HEK293T (cell line): Measurements from ENCODE around the gene NUAK1.

Experiments
- CTCF ChIA-PET: fragments of 350-600 bp; formaldehyde crosslinking; extraction: SDS; loops from one replicate; lab custom pipeline; 2021; ENCODE audit warnings: antibody characterized with exemption, inconsistent platforms; lab: Yijun Ruan, JAX
- POLR2A ChIA-PET: fragments of 350-600 bp; formaldehyde crosslinking; extraction: SDS; loops from one replicate; lab custom pipeline; 2020; ENCODE audit warnings: antibody characterized with exemption, inconsistent platforms; lab: Yijun Ruan, JAX
- DNase-seq: peaks from one replicate; pipeline ENCODE4 v3.0.0; 2012; ENCODE audit warnings: mixed read lengths; ENCODE audit errors: extremely low spot score
- ARNT ChIP-seq: fragments of 450-650 bp; IDR thresholded peaks from 2 replicates; pipeline ENCODE4 v1.6.1; 2017; ENCODE audit warnings: mild to moderate bottlenecking
- BHLHE40 ChIP-seq: fragments of 450-650 bp; IDR thresholded peaks from 2 replicates; pipeline ENCODE4 v1.6.1; 2016; ENCODE audit warnings: mild to moderate bottlenecking, moderate library complexity, borderline replicate concordance
- CTBP1 ChIP-seq: fragments of 450-650 bp; IDR thresholded peaks from 2 replicates; pipeline ENCODE4 v1.6.1; 2016; ENCODE audit warnings: borderline replicate concordance
- ELF4 ChIP-seq: fragments of 450-650 bp; IDR thresholded peaks from 2 replicates; pipeline ENCODE4 v1.6.1; 2017; ENCODE audit warnings: antibody characterized with exemption
- FOXA1 ChIP-seq: fragments of 450-650 bp; IDR thresholded peaks from 2 replicates; pipeline ENCODE4 v1.6.1; 2016; ENCODE audit warnings: mild to moderate bottlenecking
- FOXK2 ChIP-seq: fragments of 450-650 bp; IDR thresholded peaks from 2 replicates; pipeline ENCODE4 v1.6.1; 2016; ENCODE audit warnings: mild to moderate bottlenecking
- FOXM1 ChIP-seq: fragments of 450-650 bp; IDR thresholded peaks from 2 replicates; pipeline ENCODE4 v1.6.1; 2017; ENCODE audit warnings: mild to moderate bottlenecking, borderline replicate concordance
- HDGF ChIP-seq: fragments of 450-650 bp; IDR thresholded peaks from 2 replicates; pipeline ENCODE4 v1.6.1; 2017; ENCODE audit warnings: antibody characterized with exemption, borderline replicate concordance
- L3MBTL2 ChIP-seq: fragments of 450-650 bp; conservative IDR thresholded peaks from 2 replicates; pipeline ENCODE4 v1.6.1; 2016; ENCODE audit warnings: mild to moderate bottlenecking
- LEF1 ChIP-seq: fragments of 450-650 bp; IDR thresholded peaks from 2 replicates; pipeline ENCODE4 v1.6.1; 2017; ENCODE audit warnings: mild to moderate bottlenecking, borderline replicate concordance
- NFRKB ChIP-seq: fragments of 450-650 bp; IDR thresholded peaks from 2 replicates; pipeline ENCODE4 v1.6.1; 2016; ENCODE audit warnings: mild to moderate bottlenecking, moderate library complexity
- SP1 ChIP-seq: fragments of 450-650 bp; IDR thresholded peaks from 2 replicates; pipeline ENCODE4 v1.6.1; 2017
- SUZ12 ChIP-seq: fragments of 450-650 bp; IDR thresholded peaks from 2 replicates; pipeline ENCODE4 v1.6.1; 2016; ENCODE audit warnings: mild to moderate bottlenecking
- TARDBP ChIP-seq: fragments of 450-650 bp; IDR thresholded peaks from 2 replicates; pipeline ENCODE4 v1.6.1; 2016
- ZNF384 ChIP-seq: fragments of 450-650 bp; IDR thresholded peaks from 2 replicates; pipeline ENCODE4 v1.6.1; 2016
- TF ChIP-seq, protein P1 (sequence below): fragments of 450-650 bp; IDR thresholded peaks from 2 replicates; pipeline ENCODE4 v1.6.1; 2016

The NUAK1 gene

GRCh38 chr12:106101803-106102202 is 37.0 kb downstream of the NUAK1 start:
- TF ChIP-seq CTBP1 (no peak), FOXK2 (no peak), NFRKB (no peak), TARDBP (no peak), FOXA1 (no peak), SUZ12 (no peak), ELF4 (no peak), L3MBTL2 (no peak), FOXM1 (no peak), ARNT (no peak), SP1 (no peak), HDGF (no peak), BHLHE40 (no peak), ZNF384 (no peak), LEF1 (no peak)
- TF ChIP-seq, protein P1, sequence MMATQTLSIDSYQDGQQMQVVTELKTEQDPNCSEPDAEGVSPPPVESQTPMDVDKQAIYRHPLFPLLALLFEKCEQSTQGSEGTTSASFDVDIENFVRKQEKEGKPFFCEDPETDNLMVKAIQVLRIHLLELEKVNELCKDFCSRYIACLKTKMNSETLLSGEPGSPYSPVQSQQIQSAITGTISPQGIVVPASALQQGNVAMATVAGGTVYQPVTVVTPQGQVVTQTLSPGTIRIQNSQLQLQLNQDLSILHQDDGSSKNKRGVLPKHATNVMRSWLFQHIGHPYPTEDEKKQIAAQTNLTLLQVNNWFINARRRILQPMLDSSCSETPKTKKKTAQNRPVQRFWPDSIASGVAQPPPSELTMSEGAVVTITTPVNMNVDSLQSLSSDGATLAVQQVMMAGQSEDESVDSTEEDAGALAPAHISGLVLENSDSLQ, result no peak
- no peak for DNase-seq
- ChIA-PET CTCF (no interaction called here), POLR2A (no interaction called here)

DNA sequence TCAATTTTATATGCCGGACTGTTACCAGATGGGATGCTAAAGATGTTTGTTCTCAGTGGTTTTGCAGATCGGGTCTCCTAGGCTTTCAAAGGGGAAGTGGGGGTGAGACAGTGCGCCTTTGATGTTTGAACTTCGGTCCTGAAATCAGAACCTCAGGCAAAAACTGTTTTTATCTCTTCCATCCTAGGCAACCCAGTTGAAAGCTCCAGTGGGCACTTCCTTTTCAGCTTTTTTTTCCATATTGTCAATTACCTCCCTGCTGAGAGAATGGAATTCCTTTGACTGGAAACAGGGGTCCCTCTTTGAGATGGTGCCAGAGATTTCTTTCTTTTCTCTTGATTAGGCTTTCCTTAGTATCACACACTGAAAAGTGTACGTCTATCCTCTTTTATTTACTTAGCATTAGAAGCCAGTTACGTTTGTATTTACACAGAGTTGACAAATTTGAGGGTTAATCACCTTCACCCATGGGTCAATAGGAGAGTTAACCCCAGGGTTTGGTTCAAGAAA is 40.0 kb downstream of the NUAK1 start:
- POLR2A ChIA-PET, result interaction anchor here (0.8 kb wide), 1 partner anchor 23 kb away, joined by 4 read pairs; no protein-coding TSS in a partner anchor
- CTCF ChIA-PET, result no interaction called here
- TF ChIP-seq FOXM1, result no peak
- TF ChIP-seq ELF4, result no peak
- TF ChIP-seq SP1, result no peak
- no peak for TF ChIP-seq CTBP1
- TF ChIP-seq HDGF, result no peak
- no peak for TF ChIP-seq L3MBTL2
- TF ChIP-seq ARNT, result no peak
- TF ChIP-seq BHLHE40, result no peak
- no peak for TF ChIP-seq LEF1
- no peak for TF ChIP-seq FOXA1
- no peak for TF ChIP-seq FOXK2
- TF ChIP-seq, protein P1, result no peak
- no peak for TF ChIP-seq TARDBP
- TF ChIP-seq NFRKB, result no peak
- no peak for TF ChIP-seq SUZ12
- no peak for TF ChIP-seq ZNF384
- DNase-seq, result no peak

DNA sequence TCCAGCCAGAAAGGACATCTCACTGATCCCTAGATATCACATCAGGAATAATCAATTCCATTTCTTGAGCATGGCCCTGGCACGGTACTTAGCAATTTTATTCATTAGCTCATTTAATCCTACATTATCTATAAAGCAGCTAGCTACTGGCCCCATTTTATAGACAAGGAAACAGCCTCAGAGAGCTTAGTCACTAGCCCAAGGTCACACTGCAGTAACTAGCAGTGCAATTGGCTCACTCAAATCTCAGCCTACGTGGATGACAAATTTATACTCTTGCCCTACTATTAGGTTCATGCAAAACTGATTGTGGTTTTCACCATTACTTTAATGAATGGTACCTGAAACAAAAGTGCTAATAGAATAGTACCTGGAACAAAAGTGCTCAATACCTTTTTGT is 41.7 kb downstream of the NUAK1 start:
- CTCF ChIA-PET, result no interaction called here

GRCh38 chr12:106096376-106096775 is 42.4 kb downstream of the NUAK1 start:
- ChIA-PET CTCF (no interaction called here), POLR2A (no interaction called here)
- TF ChIP-seq ARNT (no peak), SP1 (no peak)
- DNase-seq, result no peak

More for the DNA sequence above, 41.7 kb downstream of the NUAK1 start:
- POLR2A ChIA-PET, result no interaction called here
- TF ChIP-seq ELF4 (no peak), NFRKB (no peak), SP1 (no peak), FOXK2 (no peak), BHLHE40 (no peak), TARDBP (no peak), SUZ12 (no peak), ARNT (no peak)
- TF ChIP-seq, protein P1, result no peak
- DNase-seq, result no peak

DNA sequence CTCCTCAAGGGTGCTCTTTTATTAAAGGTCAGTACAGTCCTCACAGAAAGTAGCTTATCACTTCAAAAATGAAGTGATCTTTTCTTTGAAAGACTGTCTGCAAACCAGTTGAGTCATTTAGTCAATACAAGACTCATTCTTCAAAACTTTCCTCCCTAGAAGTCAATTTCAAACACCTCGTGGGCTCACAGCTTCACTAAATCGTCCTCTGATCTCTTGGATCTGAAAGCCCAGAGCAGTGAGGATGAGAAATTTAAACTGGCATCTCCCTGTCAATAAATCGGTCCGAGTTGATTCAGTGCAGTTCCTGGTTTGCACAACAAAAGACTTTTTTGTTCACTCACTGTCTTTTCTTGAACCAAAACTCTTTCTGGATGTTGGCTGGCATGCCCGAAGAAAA is 44.5 kb downstream of the NUAK1 start:
- TF ChIP-seq ZNF384 (no peak), HDGF (no peak)
- ChIA-PET POLR2A (no interaction called here), CTCF (no interaction called here)
- DNase-seq, result no peak

DNA sequence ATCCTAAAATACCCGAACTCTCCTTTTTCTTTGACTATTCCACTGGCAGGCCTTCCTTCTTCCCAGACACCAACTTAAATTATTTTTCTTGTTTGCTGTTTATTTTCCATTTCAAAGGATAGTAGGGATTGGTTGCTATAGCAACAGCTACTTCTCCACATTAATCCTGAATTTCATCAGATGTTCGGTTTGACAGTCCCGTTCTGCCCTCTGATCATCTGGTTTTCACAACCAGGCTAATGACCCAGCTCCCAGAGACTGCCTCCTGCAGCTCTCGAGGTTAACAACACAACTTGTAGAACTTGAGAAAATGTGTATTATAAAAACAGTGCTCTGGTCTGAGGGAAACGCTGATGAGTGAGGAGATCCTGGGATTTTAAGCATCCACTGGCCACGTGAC is 45.5 kb downstream of the NUAK1 start:
- POLR2A ChIA-PET, result no interaction called here

More for the DNA sequence above, 45.5 kb downstream of the NUAK1 start:
- CTCF ChIA-PET, result no interaction called here
- DNase-seq, result no peak
- TF ChIP-seq ZNF384, result no peak
- TF ChIP-seq L3MBTL2, result no peak
- TF ChIP-seq SUZ12, result no peak
- TF ChIP-seq, protein P1, result no peak
- TF ChIP-seq HDGF, result no peak
